Omental fat pad (tissue), 4 donors: ENCODE measurements around the gene RCN1. TPM values are rescaled to one million over a fixed set of nuclear protein-coding genes. Genes with fewer than 3 reads are reported as not detected.

Source experiments
- ATAC-seq: fragments of 150-250 bp; one replicate; pipeline ENCODE4 v1.9.1; 2016; ENCODE audit warnings: mild to moderate bottlenecking, moderate library complexity; ENCODE audit not compliant: low FRiP score
- DNase-seq: peaks from one replicate; pipeline ENCODE4 v3.0.0-alpha.2; 2019; ENCODE audit warnings: low spot score
- total RNA-seq, 4 donors: library from RNA; depleted of rRNA; stranded (reverse); fragments of >200 nt; gene quantifications; one replicate each; pipeline ENCODE4 v1.1.0, GENCODE V29; 2016
- TF ChIP-seq, protein P1 (sequence below), 3 donors: fragments of 450-650 bp; IDR thresholded peaks; one replicate each; pipeline ENCODE4 v1.5.1; 2016 to 2017; ENCODE audit warnings: antibody characterized with exemption in 3 of 3, mild to moderate bottlenecking in 3 of 3, moderate library complexity in 2 of 3

RCN1 gene
- total RNA-seq, 4 donors from 2014 or later = 75.3 to 117 (median 90.5) TPM

DNA sequence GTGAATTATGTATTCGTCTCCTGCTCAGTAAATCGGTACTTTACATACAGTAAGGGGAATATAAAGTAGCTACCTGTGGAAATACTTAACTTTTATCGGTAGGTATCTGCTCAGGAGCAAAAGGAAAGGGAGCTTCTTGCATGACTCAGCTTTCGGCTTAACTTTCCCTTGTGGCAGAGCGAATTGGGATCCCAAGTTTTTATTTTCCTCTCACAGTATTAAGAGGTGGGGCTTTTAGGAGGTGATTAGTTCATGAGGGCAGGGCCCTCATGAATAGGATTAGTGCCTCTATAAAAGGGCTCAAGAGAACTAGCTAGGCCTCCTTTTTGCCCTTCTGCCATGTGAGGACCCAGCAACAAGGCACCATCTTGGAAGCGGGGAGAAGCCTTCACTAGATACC is 18.7 kb downstream of the RCN1 start:
- DNase-seq = no peak
- TF ChIP-seq, protein P1, sequence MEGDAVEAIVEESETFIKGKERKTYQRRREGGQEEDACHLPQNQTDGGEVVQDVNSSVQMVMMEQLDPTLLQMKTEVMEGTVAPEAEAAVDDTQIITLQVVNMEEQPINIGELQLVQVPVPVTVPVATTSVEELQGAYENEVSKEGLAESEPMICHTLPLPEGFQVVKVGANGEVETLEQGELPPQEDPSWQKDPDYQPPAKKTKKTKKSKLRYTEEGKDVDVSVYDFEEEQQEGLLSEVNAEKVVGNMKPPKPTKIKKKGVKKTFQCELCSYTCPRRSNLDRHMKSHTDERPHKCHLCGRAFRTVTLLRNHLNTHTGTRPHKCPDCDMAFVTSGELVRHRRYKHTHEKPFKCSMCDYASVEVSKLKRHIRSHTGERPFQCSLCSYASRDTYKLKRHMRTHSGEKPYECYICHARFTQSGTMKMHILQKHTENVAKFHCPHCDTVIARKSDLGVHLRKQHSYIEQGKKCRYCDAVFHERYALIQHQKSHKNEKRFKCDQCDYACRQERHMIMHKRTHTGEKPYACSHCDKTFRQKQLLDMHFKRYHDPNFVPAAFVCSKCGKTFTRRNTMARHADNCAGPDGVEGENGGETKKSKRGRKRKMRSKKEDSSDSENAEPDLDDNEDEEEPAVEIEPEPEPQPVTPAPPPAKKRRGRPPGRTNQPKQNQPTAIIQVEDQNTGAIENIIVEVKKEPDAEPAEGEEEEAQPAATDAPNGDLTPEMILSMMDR (IDR thresholded peaks at IDR 0.05) = no peak
- no peak for ATAC-seq

DNA sequence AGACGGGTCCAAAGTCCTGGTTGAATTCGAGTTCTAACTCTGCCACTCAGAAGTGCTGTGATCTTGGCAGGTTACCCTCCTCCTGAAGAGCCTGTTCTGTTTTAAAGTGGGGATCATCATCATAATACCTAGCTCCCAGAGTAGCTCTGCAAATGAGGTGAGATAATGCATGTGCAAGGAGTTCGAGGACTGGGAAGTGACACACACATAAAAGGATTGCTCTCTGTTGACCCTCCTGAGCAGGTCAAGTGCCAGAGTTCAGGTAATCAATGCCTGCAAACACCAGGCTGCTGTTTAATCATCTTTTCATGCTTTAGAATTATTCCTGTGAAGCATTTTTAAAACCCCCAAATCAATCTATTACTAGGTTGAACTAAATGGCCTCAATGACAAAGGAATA is 19.9 kb downstream of the RCN1 start:
- no peak for DNase-seq
- no peak for ATAC-seq
- TF ChIP-seq, protein P1 (IDR thresholded peaks at IDR 0.05) = no peak

DNA sequence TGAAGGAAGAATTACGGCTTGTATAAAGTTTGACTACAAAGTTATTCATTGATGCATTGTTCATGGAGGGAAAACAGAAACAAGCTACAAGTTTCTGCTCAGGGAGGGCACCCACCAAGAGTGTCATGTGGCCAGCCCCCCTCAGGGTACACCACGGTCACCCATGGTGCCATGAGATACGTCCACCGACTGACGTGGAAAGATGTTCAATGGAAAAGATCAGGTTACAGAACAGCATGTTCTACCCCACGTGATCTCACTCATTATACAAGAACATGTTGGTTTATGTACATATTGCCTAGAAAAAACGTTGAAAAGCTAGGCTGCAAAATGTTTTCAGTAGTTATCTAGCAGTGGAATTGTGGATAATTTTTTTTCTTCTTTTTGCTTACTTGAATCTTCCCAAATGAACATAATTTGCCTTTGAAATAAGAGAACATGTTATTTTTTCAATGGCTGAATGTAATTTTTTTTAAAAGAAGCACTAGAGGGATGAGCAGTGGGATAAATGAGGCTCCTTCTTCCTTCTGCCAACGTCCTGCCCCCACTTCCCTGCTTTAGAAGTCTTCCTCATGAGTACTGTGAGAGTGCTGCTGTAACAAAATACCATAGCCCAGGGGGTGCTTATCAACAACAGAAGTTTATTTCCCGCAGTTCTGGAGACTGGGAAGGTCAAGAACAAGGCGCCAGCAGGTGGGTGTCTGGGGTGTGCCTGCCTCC is 22.5 kb downstream of the RCN1 start:
- TF ChIP-seq, protein P1 (IDR thresholded peaks at IDR 0.05) = no peak
- no peak for DNase-seq
- no peak for ATAC-seq

DNA sequence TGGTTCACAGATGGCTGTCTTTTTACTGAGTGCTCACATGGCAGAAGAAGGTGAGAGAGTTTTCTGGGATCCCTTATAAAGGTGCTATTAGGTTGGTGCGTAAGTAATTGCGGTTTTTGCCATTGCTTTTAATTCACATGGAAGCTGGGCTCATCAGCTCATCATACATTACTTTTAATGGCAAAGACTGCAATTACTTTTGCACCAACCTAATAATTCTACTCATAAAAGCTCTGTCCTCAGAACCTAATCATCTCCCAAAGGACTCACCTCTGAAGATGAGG is 23.0 kb downstream of the RCN1 start:
- TF ChIP-seq, protein P1 (IDR thresholded peaks at IDR 0.05) = no peak
- DNase-seq (no peak), ATAC-seq (no peak)

DNA sequence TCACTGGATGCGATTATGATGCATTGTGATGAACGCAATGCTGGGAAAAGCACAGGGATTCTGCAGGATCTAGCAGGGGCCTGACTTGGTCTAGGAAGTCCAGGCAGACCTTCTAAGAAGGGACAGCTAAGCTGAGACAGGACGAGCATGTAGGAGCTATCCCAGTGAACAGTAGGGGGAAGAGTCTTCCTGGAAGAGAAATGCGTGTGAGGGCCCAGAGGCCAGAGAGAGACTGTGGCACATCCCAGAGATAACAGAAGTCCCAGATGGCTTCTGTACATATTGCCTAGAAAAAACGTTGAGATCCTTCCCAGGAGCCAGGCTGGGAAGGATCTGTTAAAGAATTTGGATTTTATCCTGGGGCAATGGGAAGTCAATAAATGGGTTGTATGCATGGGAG is 24.6 kb downstream of the RCN1 start:
- ATAC-seq (no peak), DNase-seq (no peak)
- TF ChIP-seq, protein P1 (IDR thresholded peaks at IDR 0.05) = no peak

DNA sequence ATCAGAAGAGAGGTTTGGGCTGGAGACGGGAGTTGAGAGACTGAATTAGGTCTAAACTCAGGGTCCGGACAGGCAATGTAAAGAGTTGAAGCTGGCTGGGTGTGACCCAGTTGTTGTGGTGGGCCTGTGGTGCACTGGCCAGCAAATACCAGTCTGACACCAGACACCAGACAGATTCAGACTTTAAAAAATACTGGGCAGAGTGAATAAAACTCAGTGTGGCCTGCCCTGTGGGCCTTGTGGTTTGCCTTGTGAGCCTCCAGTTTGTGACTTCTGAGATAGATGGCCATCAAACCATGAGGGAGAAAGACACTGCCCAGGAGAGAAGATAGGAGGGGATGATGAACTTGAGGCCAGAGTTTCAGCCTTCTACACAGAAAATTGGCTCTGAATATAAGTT is 25.8 kb downstream of the RCN1 start:
- no peak for DNase-seq
- TF ChIP-seq, protein P1 (IDR thresholded peaks at IDR 0.05) = no peak
- ATAC-seq = no peak
